GM12892 (cell line): Measurements from ENCODE around the gene BFSP1.

Experiments used
- POLR2A ChIP-seq: IDR thresholded peaks from 2 replicates; pipeline ENCODE4 v1.6.1; 2011; ENCODE audit warnings: low read depth, low read length, control low read depth
- POLR2AphosphoS5 ChIP-seq: IDR thresholded peaks from 2 replicates; pipeline ENCODE4 v1.6.1; 2011; ENCODE audit warnings: low read depth, low read length, control low read depth
- TAF1 ChIP-seq: IDR thresholded peaks from 2 replicates; pipeline ENCODE4 v1.6.1; 2011; ENCODE audit warnings: low read depth, mild to moderate bottlenecking, control low read depth, low read length, borderline replicate concordance

DNA sequence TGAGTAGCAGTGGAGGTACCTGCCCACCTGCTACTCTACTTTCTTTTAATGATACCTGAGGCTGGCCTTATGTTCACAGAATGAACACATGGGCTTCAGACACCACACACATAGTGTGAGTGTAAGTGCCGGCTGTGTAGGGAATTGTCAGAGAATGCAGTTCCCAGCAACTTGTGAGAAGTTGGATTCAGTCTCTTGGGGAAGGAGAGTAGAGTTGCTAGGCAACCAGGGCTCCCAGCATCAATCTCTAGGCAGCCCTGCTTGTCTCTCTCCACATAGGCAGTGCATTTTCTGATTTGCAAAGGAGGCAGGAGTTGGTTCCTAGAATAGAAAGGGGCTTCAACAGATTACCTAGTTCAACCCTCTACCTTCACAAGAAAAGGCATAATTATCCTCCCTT is 74.1 kb downstream of the BFSP1 start:
- TF ChIP-seq POLR2AphosphoS5 (no peak), POLR2A (no peak), TAF1 (no peak)
